T-helper 1 cell treated with Interleukin-12 subunit alpha and Interleukin-12 subunit beta and Interleukin-4 antibody, amounts not matched to agents 30 μg/mL and 1 μg/mL, for 36 hours (primary cell): ENCODE results near the gene FURIN.
"Not testable (repeated sequence)": the region's sequence is repeated elsewhere in the genome, so short reads cannot be mapped to it uniquely, and the experiment has no call there.

Source experiments
- H3K27ac Mint-ChIP-seq: one replicate; pipeline ENCODE4 v1.8.0; 2021; ENCODE audit warnings: mild to moderate bottlenecking, mixed read lengths
- H3K27me3 Mint-ChIP-seq: one replicate; pipeline ENCODE4 v1.8.0; 2021; ENCODE audit warnings: low read depth, mixed read lengths
- H3K36me3 Mint-ChIP-seq: one replicate; pipeline ENCODE4 v1.8.0; 2021; ENCODE audit warnings: low read depth, mixed read lengths
- H3K4me1 Mint-ChIP-seq: one replicate; pipeline ENCODE4 v1.8.0; 2021; ENCODE audit warnings: low read depth, mixed read lengths
- H3K4me3 Mint-ChIP-seq: one replicate; pipeline ENCODE4 v1.8.0; 2021; ENCODE audit warnings: mild to moderate bottlenecking, moderate library complexity, mixed read lengths
- H3K9me3 Mint-ChIP-seq: one replicate; pipeline ENCODE4 v1.8.0; 2021; ENCODE audit warnings: mixed read lengths

FURIN gene

GRCh38 chr15:90868261-90868689 is at the start of gene FURIN:
FURIN (plus strand) TSS chr15:90868588; CDS start chr15:90875741, 7,153 bp downstream.
- no peaks in the 10 kb centered on the region for H3K27me3 Mint-ChIP-seq
- H3K36me3 Mint-ChIP-seq, result peaks cover 43% of the 10 kb centered on the region
- H3K4me3 Mint-ChIP-seq, result peak within 1 kb of the TSS; percentile 95
- H3K4me1 Mint-ChIP-seq, result peaks cover 57% of the 10 kb centered on the region
- H3K27ac Mint-ChIP-seq, result peak within 1 kb of the TSS; percentile 93
- H3K9me3 Mint-ChIP-seq, result no peaks in the 10 kb centered on the region

- no peak overlapping the region for H3K4me3 Mint-ChIP-seq
- no peaks in the 10 kb centered on the region for H3K27me3 Mint-ChIP-seq
- no peaks in the 10 kb centered on the region for H3K9me3 Mint-ChIP-seq
- peaks cover 29% of the 10 kb centered on the region for H3K36me3 Mint-ChIP-seq
- H3K27ac Mint-ChIP-seq, result peak overlapping the region; percentile 84
- H3K4me1 Mint-ChIP-seq, result peaks cover 61% of the 10 kb centered on the region
Measured at GRCh38 chr15:90819390-90819789, 49.0 kb upstream of the FURIN start.

- peak overlapping the region; percentile 84 for H3K27ac Mint-ChIP-seq
- no peaks in the 10 kb centered on the region for H3K27me3 Mint-ChIP-seq
- peaks cover 61% of the 10 kb centered on the region for H3K4me1 Mint-ChIP-seq
- peaks cover 30% of the 10 kb centered on the region for H3K36me3 Mint-ChIP-seq
- H3K9me3 Mint-ChIP-seq, result no peaks in the 10 kb centered on the region
- no peak overlapping the region for H3K4me3 Mint-ChIP-seq
Measured at GRCh38 chr15:90819850-90820249, 48.5 kb upstream of the FURIN start.

GRCh38 chr15:90820481-90820880 is 47.9 kb upstream of the FURIN start:
- Mint-ChIP-seq H3K4me1 (peaks cover 57% of the 10 kb centered on the region), H3K36me3 (peaks cover 26% of the 10 kb centered on the region), H3K9me3 (no peaks in the 10 kb centered on the region), H3K27ac (peak overlapping the region; percentile 36), H3K4me3 (no peak overlapping the region), H3K27me3 (no peaks in the 10 kb centered on the region)

GRCh38 chr15:90822204-90822955 is 46.0 kb upstream of the FURIN start:
- Mint-ChIP-seq H3K27ac (peak overlapping the region; percentile 81), H3K4me1 (peaks cover 55% of the 10 kb centered on the region), H3K27me3 (no peaks in the 10 kb centered on the region), H3K4me3 (no peak overlapping the region), H3K9me3 (peaks cover 7% of the 10 kb centered on the region), H3K36me3 (peaks cover 35% of the 10 kb centered on the region)

- H3K27ac Mint-ChIP-seq, result no peak overlapping the region
- no peak overlapping the region for H3K4me3 Mint-ChIP-seq
- H3K9me3 Mint-ChIP-seq, result peaks cover 7% of the 10 kb centered on the region
- peaks cover 55% of the 10 kb centered on the region for H3K4me1 Mint-ChIP-seq
- no peaks in the 10 kb centered on the region for H3K27me3 Mint-ChIP-seq
- H3K36me3 Mint-ChIP-seq, result peaks cover 38% of the 10 kb centered on the region
Measured at GRCh38 chr15:90823455-90823974, 44.9 kb upstream of the FURIN start.

GRCh38 chr15:90825115-90825899 is 43.1 kb upstream of the FURIN start:
- H3K27me3 Mint-ChIP-seq, H3K9me3 Mint-ChIP-seq, H3K4me3 Mint-ChIP-seq: not testable (repeated sequence)
- Mint-ChIP-seq H3K27ac (peak overlapping the region; percentile 80), H3K4me1 (peaks cover 56% of the 10 kb centered on the region), H3K36me3 (peaks cover 36% of the 10 kb centered on the region)

GRCh38 chr15:90826206-90826885 is 42.0 kb upstream of the FURIN start:
- Mint-ChIP-seq H3K36me3 (peaks cover 41% of the 10 kb centered on the region), H3K27ac (peak overlapping the region; percentile 82), H3K4me1 (peaks cover 63% of the 10 kb centered on the region), H3K4me3 (peak overlapping the region; percentile 79)
- H3K27me3 Mint-ChIP-seq, H3K9me3 Mint-ChIP-seq: not testable (repeated sequence)

- H3K27ac Mint-ChIP-seq, result peak overlapping the region; percentile 82
- peaks cover 7% of the 10 kb centered on the region for H3K9me3 Mint-ChIP-seq
- H3K36me3 Mint-ChIP-seq, result peaks cover 37% of the 10 kb centered on the region
- H3K27me3 Mint-ChIP-seq, result no peaks in the 10 kb centered on the region
- H3K4me1 Mint-ChIP-seq, result peaks cover 60% of the 10 kb centered on the region
- H3K4me3 Mint-ChIP-seq, result peak overlapping the region; percentile 79
Measured at GRCh38 chr15:90826886-90827435, 41.4 kb upstream of the FURIN start.

- Mint-ChIP-seq H3K27ac (peak overlapping the region; percentile 82), H3K4me1 (peaks cover 57% of the 10 kb centered on the region), H3K27me3 (no peaks in the 10 kb centered on the region)
Measured at GRCh38 chr15:90828111-90828510, 40.3 kb upstream of the FURIN start.

GRCh38 chr15:90829126-90829525 is 39.3 kb upstream of the FURIN start:
- H3K36me3 Mint-ChIP-seq, result peaks cover 37% of the 10 kb centered on the region
- H3K27me3 Mint-ChIP-seq, result no peaks in the 10 kb centered on the region
- peak overlapping the region; percentile 60 for H3K4me3 Mint-ChIP-seq
- H3K4me1 Mint-ChIP-seq, result peaks cover 58% of the 10 kb centered on the region
- H3K27ac Mint-ChIP-seq, result peak overlapping the region; percentile 97
- H3K9me3 Mint-ChIP-seq, result peaks cover 7% of the 10 kb centered on the region

More at GRCh38 chr15:90828111-90828510, 40.3 kb upstream of the FURIN start:
- Mint-ChIP-seq H3K4me3 (peak overlapping the region; percentile 62), H3K9me3 (peaks cover 7% of the 10 kb centered on the region), H3K36me3 (peaks cover 35% of the 10 kb centered on the region)

- Mint-ChIP-seq H3K27ac (peak overlapping the region; percentile 97), H3K4me3 (peak overlapping the region; percentile 68), H3K4me1 (peaks cover 57% of the 10 kb centered on the region), H3K9me3 (peaks cover 7% of the 10 kb centered on the region), H3K27me3 (no peaks in the 10 kb centered on the region), H3K36me3 (peaks cover 28% of the 10 kb centered on the region)
Measured at GRCh38 chr15:90829942-90830440, 38.4 kb upstream of the FURIN start.

- H3K4me3 Mint-ChIP-seq, result no peak overlapping the region
- no peaks in the 10 kb centered on the region for H3K27me3 Mint-ChIP-seq
- H3K4me1 Mint-ChIP-seq, result peaks cover 64% of the 10 kb centered on the region
- H3K36me3 Mint-ChIP-seq, result peaks cover 26% of the 10 kb centered on the region
- peak overlapping the region; percentile 88 for H3K27ac Mint-ChIP-seq
- no peaks in the 10 kb centered on the region for H3K9me3 Mint-ChIP-seq
Measured at GRCh38 chr15:90834626-90835025, 33.8 kb upstream of the FURIN start.
